B cell (primary cell): ENCODE measurements around the gene PPP2R2D. TPM values are rescaled to one million over a fixed set of nuclear protein-coding genes. Genes with fewer than 3 reads are reported as not detected.

Experiments used
- ATAC-seq: fragments of 200-7000 bp; cut with Tn5 transposase; one replicate; pipeline ENCODE4 v1.10.0; 2021; ENCODE audit warnings: low read depth, mild to moderate bottlenecking, moderate number of reproducible peaks, moderate library complexity
- CTCF ChIA-PET: fragments of 350-600 bp; sonication (Branson Sonifier 250); formaldehyde crosslinking; loops from one replicate; lab custom pipeline; 2021; ENCODE audit warnings: antibody characterized with exemption, inconsistent platforms; lab: Charles Lee
- POLR2A ChIA-PET: fragments of 350-600 bp; sonication (Branson Sonifier 250); formaldehyde crosslinking; loops from one replicate; lab custom pipeline; 2021; ENCODE audit warnings: antibody characterized with exemption; lab: Charles Lee
- DNase-seq: peaks from one replicate; pipeline ENCODE4 v3.0.0; 2013
- H2AFZ ChIP-seq: 2 replicates; pipeline ENCODE4 v1.6.1; 2012; ENCODE audit warnings: mild to moderate bottlenecking, low read depth, low read length; ENCODE audit not compliant: insufficient read depth, poor library complexity, severe bottlenecking
- H3K27ac ChIP-seq, 2 donors: 1 replicate in 1 of 2; 2 replicates in 1 of 2; pipeline ENCODE4 v1.5.1; 2012 to 2013; ENCODE audit warnings: low read length in 2 of 2, mild to moderate bottlenecking in 2 of 2, moderate library complexity in 1 of 2
- H3K27me3 ChIP-seq, 4 experiments: fragments of 200-600 bp in 1 of 4; sonication (generic) in 1 of 4; replicated peaks in 1 of 4; 1 replicate in 2 of 4; 2 replicates in 2 of 4; pipeline versions ENCODE4 v1.6.1 to v1.7.0; 2013 to 2016; ENCODE audit warnings: low read length in 3 of 4, mild to moderate bottlenecking in 2 of 4, mixed read lengths in 1 of 4, moderate library complexity in 1 of 4; ENCODE audit not compliant: insufficient read depth in 4 of 4, control insufficient read depth in 3 of 4; ENCODE audit errors: control extremely low read depth in 1 of 4
- H3K36me3 ChIP-seq, 2 experiments: replicated peaks in 1 of 2; 1 replicate in 1 of 2; 2 replicates in 1 of 2; pipeline versions ENCODE4 v1.6.1 to v1.7.1; 2013; ENCODE audit warnings: low read length in 1 of 2; ENCODE audit not compliant: insufficient read depth in 2 of 2, control insufficient read depth in 1 of 2; ENCODE audit errors: control extremely low read depth in 1 of 2, extremely low read depth in 1 of 2
- H3K4me1 ChIP-seq, 2 donors: fragments of 200-600 bp in 1 of 2; sonication (generic) in 1 of 2; 1 replicate in 1 of 2; 2 replicates in 1 of 2; pipeline versions ENCODE4 v1.5.1 to v1.6.1; 2013 to 2017; ENCODE audit warnings: low read length in 2 of 2; ENCODE audit not compliant: control insufficient read depth in 2 of 2, insufficient read depth in 2 of 2
- H3K4me2 ChIP-seq: replicated peaks from 2 replicates; pipeline ENCODE3; 2012; ENCODE audit warnings: mild to moderate bottlenecking, low read depth, low read length; ENCODE audit not compliant: poor library complexity, severe bottlenecking
- H3K4me3 ChIP-seq, 5 experiments: fragments of 200-600 bp in 1 of 5; sonication (generic) in 1 of 5; 1 replicate in 3 of 5; 2 replicates in 2 of 5; pipeline versions ENCODE4 v1.5.1 to v1.7.0; 2011 to 2016; ENCODE audit warnings: low read length in 4 of 5, mild to moderate bottlenecking in 4 of 5, low read depth in 2 of 5, control low read depth in 1 of 5, moderate library complexity in 1 of 5; ENCODE audit not compliant: insufficient read depth in 1 of 5; ENCODE audit errors: control extremely low read depth in 1 of 5, extremely low read depth in 1 of 5
- H3K79me2 ChIP-seq: fragments of 200-600 bp; sonication (generic); one replicate; pipeline ENCODE4 v1.6.0; 2016; ENCODE audit warnings: low read length; ENCODE audit not compliant: control insufficient read depth, insufficient read depth
- H3K9ac ChIP-seq: fragments of 200-600 bp; sonication (generic); 2 replicates; pipeline ENCODE4 v1.6.1; 2017; ENCODE audit warnings: mild to moderate bottlenecking, low read length, moderate library complexity
- H3K9me3 ChIP-seq, 3 donors: one replicate each; pipeline versions ENCODE4 v1.6.1 to v1.7.1; 2013; ENCODE audit warnings: low read length in 2 of 3; ENCODE audit not compliant: control insufficient read depth in 2 of 3, insufficient read depth in 1 of 3; ENCODE audit errors: control extremely low read depth in 1 of 3
- H4K20me1 ChIP-seq: 2 replicates; pipeline ENCODE4 v1.6.0; 2012; ENCODE audit warnings: mild to moderate bottlenecking, low read length; ENCODE audit not compliant: insufficient read depth, control insufficient read depth, poor library complexity, severe bottlenecking
- H3K27ac Mint-ChIP-seq: one replicate; pipeline ENCODE4 v1.8.0; 2021; ENCODE audit warnings: mixed read lengths
- H3K27me3 Mint-ChIP-seq: one replicate; pipeline ENCODE4 v1.8.0; 2021; ENCODE audit warnings: mixed read lengths
- H3K4me1 Mint-ChIP-seq: one replicate; pipeline ENCODE4 v1.8.0; 2021; ENCODE audit warnings: mixed read lengths
- H3K4me3 Mint-ChIP-seq: one replicate; pipeline ENCODE4 v1.8.0; 2021; ENCODE audit warnings: mixed read lengths
- H3K9me3 Mint-ChIP-seq: one replicate; pipeline ENCODE4 v1.8.0; 2022; ENCODE audit warnings: mixed read lengths; ENCODE audit not compliant: insufficient read depth
- EZH2 ChIP-seq: IDR thresholded peaks from 2 replicates; pipeline ENCODE4 v1.6.1; 2012; ENCODE audit warnings: borderline replicate concordance, low read depth, mild to moderate bottlenecking, moderate library complexity, low read length; ENCODE audit not compliant: insufficient read depth, poor library complexity, severe bottlenecking
- WGBS: methylation state at CpG from one replicate; pipeline ENCODE4 v1.1.5; 2013; ENCODE audit warnings: missing lambda C conversion rate; ENCODE audit not compliant: insufficient coverage; 5-methylcytosine and 5-hydroxymethylcytosine counted together
- intact Hi-C: fragments of 100-400 bp; cut with micrococcal nuclease; formaldehyde crosslinking; loops from one replicate; pipeline ENCODE4 v1.10.0; 2022
- polyA plus RNA-seq: library from polyadenylated mRNA; depleted of rRNA; stranded (reverse); fragments of >200 nt; gene quantifications from 2 replicates; pipeline ENCODE4 v1.2.3, GENCODE V29; 2012
- total RNA-seq, 2 donors: library from RNA; stranded (reverse); fragments of 120-200 nt in 1 of 2; gene quantifications; 1 replicate in 1 of 2; 2 replicates in 1 of 2; pipeline versions ENCODE4 v1.2.3 to v1.2.4, GENCODE V29; 2013 to 2022
- TF ChIP-seq, protein P1 (sequence below): fragments of 200-600 bp; IDR thresholded peaks from one replicate; pipeline ENCODE4 v1.8.0; 2022; ENCODE audit warnings: antibody characterized with exemption, mild to moderate bottlenecking

The PPP2R2D gene
- total and polyA plus RNA-seq, 2 donors (not counting 1 experiment from before 2014, with no cell fraction given): 25.8 to 45.6 TPM

- DNase-seq: no peak
- 95% methylated on average over 25 of the region's 26 CpGs for WGBS
- H4K20me1 ChIP-seq: no peaks in the 10 kb centered on the region
Measured at GRCh38 chr10:131961047-131961776, 60.4 kb downstream of the PPP2R2D start.

More at GRCh38 chr10:131961047-131961776, 60.4 kb downstream of the PPP2R2D start:
- H3K27me3 ChIP-seq: no peaks in the 10 kb centered on the region
- H3K4me3 ChIP-seq: no peak overlapping the region
- Mint-ChIP-seq H3K4me1 (no peaks in the 10 kb centered on the region), H3K4me3 (no peak overlapping the region), H3K9me3 (no peaks in the 10 kb centered on the region), H3K27ac (no peak overlapping the region), H3K27me3 (no peaks in the 10 kb centered on the region)
- ATAC-seq: no peak
- no peaks in the 10 kb centered on the region for H3K79me2 ChIP-seq
- no peaks in the 10 kb centered on the region for H3K4me1 ChIP-seq
- H3K9me3 ChIP-seq: no peaks in the 10 kb centered on the region
- H3K27ac ChIP-seq: no peak overlapping the region
- ChIA-PET CTCF (interaction anchor here (0.8 kb wide), 1 partner anchor 10 kb away, joined by 3 read pairs; no protein-coding TSS in a partner anchor), POLR2A (no interaction called here)
- TF ChIP-seq, protein P1, sequence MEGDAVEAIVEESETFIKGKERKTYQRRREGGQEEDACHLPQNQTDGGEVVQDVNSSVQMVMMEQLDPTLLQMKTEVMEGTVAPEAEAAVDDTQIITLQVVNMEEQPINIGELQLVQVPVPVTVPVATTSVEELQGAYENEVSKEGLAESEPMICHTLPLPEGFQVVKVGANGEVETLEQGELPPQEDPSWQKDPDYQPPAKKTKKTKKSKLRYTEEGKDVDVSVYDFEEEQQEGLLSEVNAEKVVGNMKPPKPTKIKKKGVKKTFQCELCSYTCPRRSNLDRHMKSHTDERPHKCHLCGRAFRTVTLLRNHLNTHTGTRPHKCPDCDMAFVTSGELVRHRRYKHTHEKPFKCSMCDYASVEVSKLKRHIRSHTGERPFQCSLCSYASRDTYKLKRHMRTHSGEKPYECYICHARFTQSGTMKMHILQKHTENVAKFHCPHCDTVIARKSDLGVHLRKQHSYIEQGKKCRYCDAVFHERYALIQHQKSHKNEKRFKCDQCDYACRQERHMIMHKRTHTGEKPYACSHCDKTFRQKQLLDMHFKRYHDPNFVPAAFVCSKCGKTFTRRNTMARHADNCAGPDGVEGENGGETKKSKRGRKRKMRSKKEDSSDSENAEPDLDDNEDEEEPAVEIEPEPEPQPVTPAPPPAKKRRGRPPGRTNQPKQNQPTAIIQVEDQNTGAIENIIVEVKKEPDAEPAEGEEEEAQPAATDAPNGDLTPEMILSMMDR: no peak
- no peak for TF ChIP-seq EZH2
- no peak overlapping the region for H2AFZ ChIP-seq
- H3K36me3 ChIP-seq: peaks cover 0 to 13% of the 10 kb centered on the region in 2 experiments
- H3K4me2 ChIP-seq: no peak overlapping the region
- no peak overlapping the region for H3K9ac ChIP-seq
- intact Hi-C loops: no loop called here
